ENCODE results near the gene ACAD10.

ACAD10 gene

DNA sequence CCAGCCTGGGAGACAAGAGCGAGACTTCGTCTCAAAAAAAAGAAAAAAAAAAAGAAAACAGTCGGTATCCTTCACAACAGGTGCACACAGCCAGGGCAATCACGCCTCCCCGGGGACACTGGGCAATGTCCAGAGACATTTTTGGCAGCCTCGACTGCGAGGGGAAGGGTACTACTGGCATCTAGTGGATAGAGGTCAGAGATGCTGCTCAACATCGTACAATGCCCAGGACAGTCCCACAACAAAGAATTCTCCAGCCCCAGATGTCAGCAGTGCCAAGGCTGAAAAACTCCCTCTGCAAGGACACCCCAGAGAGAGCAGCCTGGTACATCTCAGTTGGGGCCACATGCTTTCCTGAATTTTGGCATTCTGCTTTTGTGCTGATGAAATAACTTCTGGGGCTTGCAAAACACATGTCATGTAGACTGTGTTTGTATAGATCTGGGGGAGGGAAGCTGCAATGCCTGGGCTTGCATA lies 102.4 kb downstream of the ACAD10 start:
- peaks cover 7% of the 10 kb centered on the region for H3K36me3 ChIP-seq (ENCODE audit: control insufficient read depth, insufficient read depth, low read length)
- no peaks in the 10 kb centered on the region for H3K9me3 ChIP-seq (ENCODE audit: control insufficient read depth, low read length)
- H3K27me3 ChIP-seq (ENCODE audit: control insufficient read depth, insufficient read depth, low read length, poor library complexity, severe bottlenecking), result no peaks in the 10 kb centered on the region
- H3K4me3 ChIP-seq (ENCODE audit: insufficient read depth, low read depth, low read length), result no peak overlapping the region
- H3K27ac ChIP-seq (ENCODE audit: insufficient read depth, low read depth, low read length, poor library complexity, severe bottlenecking), result no peak overlapping the region
- WGBS, 2 experiments, result 90 to 93% methylated on average over 8 of the region's 8 CpGs
- no peaks in the 10 kb centered on the region for H3K4me1 ChIP-seq (ENCODE audit: control insufficient read depth, insufficient read depth, low read length)

DNA sequence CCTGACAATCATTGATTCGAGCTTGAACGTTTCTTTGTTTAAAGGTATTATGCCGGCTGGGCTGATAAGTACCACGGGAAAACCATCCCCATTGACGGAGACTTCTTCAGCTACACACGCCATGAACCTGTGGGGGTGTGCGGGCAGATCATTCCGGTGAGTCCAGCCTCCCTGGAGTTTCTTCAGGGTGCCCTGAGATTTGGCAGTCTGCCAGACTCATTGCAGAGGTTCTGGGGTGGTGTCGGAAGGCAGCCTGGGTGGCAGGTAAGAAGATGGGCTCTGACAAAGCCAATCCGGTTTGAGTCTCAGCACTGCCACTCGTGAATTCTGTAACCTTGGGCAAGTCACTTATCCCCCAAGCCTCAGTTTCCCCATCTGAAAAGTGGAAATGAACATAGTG lies 103.9 kb downstream of the ACAD10 start:
- no peak overlapping the region for H3K27ac ChIP-seq (ENCODE audit: insufficient read depth, low read depth, low read length, poor library complexity, severe bottlenecking)
- no peaks in the 10 kb centered on the region for H3K9me3 ChIP-seq (ENCODE audit: control insufficient read depth, low read length)
- H3K27me3 ChIP-seq (ENCODE audit: control insufficient read depth, insufficient read depth, low read length, poor library complexity, severe bottlenecking), result no peaks in the 10 kb centered on the region
- WGBS, 2 experiments, result 93 to 95% methylated on average over 11 of the region's 11 CpGs
- peaks cover 7% of the 10 kb centered on the region for H3K36me3 ChIP-seq (ENCODE audit: control insufficient read depth, insufficient read depth, low read length)
- no peak overlapping the region for H3K4me3 ChIP-seq (ENCODE audit: insufficient read depth, low read depth, low read length)
- H3K4me1 ChIP-seq (ENCODE audit: control insufficient read depth, insufficient read depth, low read length), result no peaks in the 10 kb centered on the region

DNA sequence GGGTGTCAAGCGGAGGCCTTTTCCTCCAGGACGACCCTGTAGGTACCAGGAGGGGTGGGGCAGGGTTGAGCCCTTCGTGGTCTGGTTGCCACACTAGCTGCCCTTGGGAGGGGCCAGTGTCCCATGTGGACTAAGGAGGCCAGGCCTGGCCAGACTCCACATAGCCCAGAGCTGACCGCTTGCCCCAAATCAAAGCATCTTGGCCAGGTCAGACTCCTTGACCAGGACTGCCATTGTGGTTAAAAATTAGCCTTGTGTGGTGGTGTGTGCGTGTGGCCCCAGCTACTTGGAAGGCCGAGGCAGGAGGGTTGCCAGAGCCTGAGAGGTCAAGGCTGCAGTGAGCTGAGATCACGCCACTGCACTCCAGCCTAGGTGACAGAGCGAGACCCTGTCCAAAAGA lies 105.7 kb downstream of the ACAD10 start:
- H3K4me1 ChIP-seq (ENCODE audit: control insufficient read depth, insufficient read depth, low read length), result no peaks in the 10 kb centered on the region
- H3K27me3 ChIP-seq (ENCODE audit: control insufficient read depth, insufficient read depth, low read length, poor library complexity, severe bottlenecking), result no peaks in the 10 kb centered on the region
- H3K36me3 ChIP-seq (ENCODE audit: control insufficient read depth, insufficient read depth, low read length), result peaks cover 7% of the 10 kb centered on the region
- 93% methylated on average over 8 of the region's 8 CpGs for WGBS, 2 experiments
- no peak overlapping the region for H3K4me3 ChIP-seq (ENCODE audit: insufficient read depth, low read depth, low read length)
- no peaks in the 10 kb centered on the region for H3K9me3 ChIP-seq (ENCODE audit: control insufficient read depth, low read length)
- no peak overlapping the region for H3K27ac ChIP-seq (ENCODE audit: insufficient read depth, low read depth, low read length, poor library complexity, severe bottlenecking)

DNA sequence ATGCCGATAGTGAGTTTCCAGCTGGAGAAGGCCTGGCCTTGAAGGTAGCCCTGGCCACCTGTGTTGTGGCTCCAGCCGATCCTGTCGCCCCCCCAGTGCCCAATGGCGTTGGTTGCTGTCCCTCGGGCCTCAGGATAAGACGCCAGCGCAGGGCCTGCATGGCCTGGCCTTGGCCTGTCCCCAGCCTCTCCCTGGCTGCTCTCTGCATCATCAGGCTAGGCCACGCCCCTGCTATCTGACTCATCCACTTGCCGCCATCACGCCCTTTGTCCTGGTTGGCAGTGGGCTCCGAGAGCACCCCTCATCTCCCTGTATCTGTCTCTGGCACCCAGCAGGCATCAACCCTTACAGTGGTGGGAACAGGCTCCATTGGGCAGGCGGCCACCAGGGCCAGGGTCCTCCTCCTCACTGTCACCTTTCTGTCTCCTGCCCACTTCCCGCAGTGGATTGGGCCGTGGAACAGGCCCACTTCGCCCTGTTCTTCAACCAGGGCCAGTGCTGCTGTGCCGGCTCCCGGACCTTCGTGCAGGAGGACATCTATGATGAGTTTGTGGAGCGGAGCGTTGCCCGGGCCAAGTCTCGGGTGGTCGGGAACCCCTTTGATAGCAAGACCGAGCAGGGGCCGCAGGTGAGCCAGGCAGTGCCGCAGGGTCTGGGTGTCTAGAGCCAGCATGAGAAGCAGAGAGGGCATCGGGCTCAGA lies 106.5 kb downstream of the ACAD10 start:
- Histone ChIP-seq H3K4me1 (ENCODE audit: control insufficient read depth, insufficient read depth, low read length) (no peaks in the 10 kb centered on the region), H3K27ac (ENCODE audit: insufficient read depth, low read depth, low read length, poor library complexity, severe bottlenecking) (no peak overlapping the region), H3K9me3 (ENCODE audit: control insufficient read depth, low read length) (no peaks in the 10 kb centered on the region), H3K36me3 (ENCODE audit: control insufficient read depth, insufficient read depth, low read length) (peaks cover 3% of the 10 kb centered on the region), H3K4me3 (ENCODE audit: insufficient read depth, low read depth, low read length) (no peak overlapping the region), H3K27me3 (ENCODE audit: control insufficient read depth, insufficient read depth, low read length, poor library complexity, severe bottlenecking) (no peaks in the 10 kb centered on the region)
- 93 to 95% methylated on average over 27 of the region's 27 CpGs for WGBS, 2 experiments

DNA sequence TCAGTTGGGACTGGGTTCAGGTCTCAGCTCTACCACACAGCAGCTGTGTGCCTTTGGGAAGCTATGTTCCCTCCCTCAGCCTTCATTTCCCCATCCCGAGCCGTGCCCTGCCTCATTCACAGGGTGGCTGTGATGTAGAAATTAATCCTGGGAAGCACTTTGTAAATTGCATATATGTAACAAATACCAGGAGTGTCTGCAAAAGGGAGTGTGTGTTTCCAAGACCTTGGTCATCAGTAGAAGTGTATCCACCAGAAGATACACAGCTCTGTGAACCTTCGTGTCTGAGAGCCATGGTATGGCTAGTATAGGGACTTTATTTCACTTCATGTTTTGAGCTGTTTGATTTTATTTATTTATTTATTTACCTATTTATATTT lies 107.0 kb downstream of the ACAD10 start:
- H3K36me3 ChIP-seq (ENCODE audit: control insufficient read depth, insufficient read depth, low read length), result peaks cover 3% of the 10 kb centered on the region
- H3K27me3 ChIP-seq (ENCODE audit: control insufficient read depth, insufficient read depth, low read length, poor library complexity, severe bottlenecking), result no peaks in the 10 kb centered on the region
- no peak overlapping the region for H3K4me3 ChIP-seq (ENCODE audit: insufficient read depth, low read depth, low read length)
- 84 to 93% methylated on average over 3 of the region's 3 CpGs for WGBS, 2 experiments
- H3K4me1 ChIP-seq (ENCODE audit: control insufficient read depth, insufficient read depth, low read length), result no peaks in the 10 kb centered on the region
- H3K9me3 ChIP-seq (ENCODE audit: control insufficient read depth, low read length), result no peaks in the 10 kb centered on the region
- no peak overlapping the region for H3K27ac ChIP-seq (ENCODE audit: insufficient read depth, low read depth, low read length, poor library complexity, severe bottlenecking)

DNA sequence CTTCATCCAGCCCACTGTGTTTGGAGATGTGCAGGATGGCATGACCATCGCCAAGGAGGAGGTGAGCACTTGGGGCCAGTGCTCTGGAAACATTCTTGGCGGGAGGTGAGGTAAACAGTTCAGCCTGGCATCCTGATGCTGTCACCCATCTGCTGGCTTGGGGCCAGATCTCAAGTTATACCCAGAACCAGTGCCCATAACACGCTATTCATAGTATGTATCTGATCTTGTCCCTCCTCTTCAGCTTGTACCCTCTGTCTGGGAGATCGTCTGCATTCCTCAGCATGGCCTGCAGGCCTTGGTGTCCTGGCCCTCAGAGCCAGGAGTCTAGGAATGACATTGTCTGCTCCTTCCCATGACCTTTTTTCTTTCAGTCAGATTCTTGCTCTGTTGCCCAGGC lies 112.3 kb downstream of the ACAD10 start:
- no peaks in the 10 kb centered on the region for H3K4me1 ChIP-seq (ENCODE audit: control insufficient read depth, insufficient read depth, low read length)
- no peaks in the 10 kb centered on the region for H3K36me3 ChIP-seq (ENCODE audit: control insufficient read depth, insufficient read depth, low read length)
- no peak overlapping the region for H3K27ac ChIP-seq (ENCODE audit: insufficient read depth, low read depth, low read length, poor library complexity, severe bottlenecking)
- H3K9me3 ChIP-seq (ENCODE audit: control insufficient read depth, low read length), result no peaks in the 10 kb centered on the region
- no peaks in the 10 kb centered on the region for H3K27me3 ChIP-seq (ENCODE audit: control insufficient read depth, insufficient read depth, low read length, poor library complexity, severe bottlenecking)
- no peak overlapping the region for H3K4me3 ChIP-seq (ENCODE audit: insufficient read depth, low read depth, low read length)
- WGBS, 2 experiments, result 93 to 97% methylated on average over 4 of the region's 4 CpGs

DNA sequence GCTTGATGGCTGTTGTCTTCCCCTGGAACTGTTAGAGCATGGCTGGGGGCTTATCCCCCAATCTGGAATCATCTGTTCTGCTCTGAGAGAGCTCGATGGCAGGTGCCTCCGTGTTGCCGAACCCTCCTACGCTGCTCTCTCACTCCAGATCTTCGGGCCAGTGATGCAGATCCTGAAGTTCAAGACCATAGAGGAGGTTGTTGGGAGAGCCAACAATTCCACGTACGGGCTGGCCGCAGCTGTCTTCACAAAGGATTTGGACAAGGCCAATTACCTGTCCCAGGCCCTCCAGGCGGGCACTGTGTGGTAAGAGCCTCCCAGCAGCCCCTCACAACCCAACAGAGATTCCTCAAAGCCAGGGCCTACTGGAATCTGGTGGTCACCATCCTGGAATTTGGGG lies 113.9 kb downstream of the ACAD10 start:
- no peaks in the 10 kb centered on the region for H3K36me3 ChIP-seq (ENCODE audit: control insufficient read depth, insufficient read depth, low read length)
- H3K27ac ChIP-seq (ENCODE audit: insufficient read depth, low read depth, low read length, poor library complexity, severe bottlenecking), result no peak overlapping the region
- no peaks in the 10 kb centered on the region for H3K4me1 ChIP-seq (ENCODE audit: control insufficient read depth, insufficient read depth, low read length)
- 96 to 97% methylated on average over 9 of the region's 9 CpGs for WGBS, 2 experiments
- H3K4me3 ChIP-seq (ENCODE audit: insufficient read depth, low read depth, low read length), result no peak overlapping the region
- H3K9me3 ChIP-seq (ENCODE audit: control insufficient read depth, low read length), result no peaks in the 10 kb centered on the region
- H3K27me3 ChIP-seq (ENCODE audit: control insufficient read depth, insufficient read depth, low read length, poor library complexity, severe bottlenecking), result no peaks in the 10 kb centered on the region

DNA sequence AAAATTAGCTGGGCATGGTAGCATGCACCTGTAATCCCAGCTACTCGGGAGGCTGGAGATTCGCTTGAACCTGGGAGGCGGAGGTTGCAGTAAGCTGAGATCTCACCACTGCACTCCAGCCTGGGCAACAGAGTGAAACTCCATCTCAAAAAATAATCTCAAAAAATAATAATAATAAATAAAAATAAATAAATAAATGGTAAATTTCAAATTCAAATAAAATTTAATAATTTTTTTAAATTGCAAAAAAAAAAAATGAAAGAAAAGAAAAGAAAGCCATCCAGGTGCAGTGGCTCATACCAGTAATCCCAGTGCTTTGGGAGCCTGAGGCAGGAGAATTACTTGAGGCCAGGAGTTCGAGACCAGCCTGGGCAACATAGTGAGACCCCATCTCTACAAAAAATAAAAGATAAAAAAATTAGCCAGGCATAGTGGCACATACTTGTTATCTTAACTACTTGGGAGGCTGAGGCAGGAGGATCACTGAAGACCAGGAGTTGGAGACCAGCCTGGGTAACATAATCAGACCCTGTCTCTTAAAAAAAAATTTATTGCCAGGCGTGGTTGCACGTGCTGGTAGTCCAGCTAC lies 117.3 kb downstream of the ACAD10 start:
- Histone ChIP-seq H3K4me3 (ENCODE audit: insufficient read depth, low read depth, low read length) (no peak overlapping the region), H3K9me3 (ENCODE audit: control insufficient read depth, low read length) (no peaks in the 10 kb centered on the region), H3K4me1 (ENCODE audit: control insufficient read depth, insufficient read depth, low read length) (no peaks in the 10 kb centered on the region), H3K36me3 (ENCODE audit: control insufficient read depth, insufficient read depth, low read length) (no peaks in the 10 kb centered on the region), H3K27ac (ENCODE audit: insufficient read depth, low read depth, low read length, poor library complexity, severe bottlenecking) (no peak overlapping the region), H3K27me3 (ENCODE audit: control insufficient read depth, insufficient read depth, low read length, poor library complexity, severe bottlenecking) (no peaks in the 10 kb centered on the region)
- WGBS, 2 experiments, result 93 to 98% methylated on average over 6 of the region's 6 CpGs

DNA sequence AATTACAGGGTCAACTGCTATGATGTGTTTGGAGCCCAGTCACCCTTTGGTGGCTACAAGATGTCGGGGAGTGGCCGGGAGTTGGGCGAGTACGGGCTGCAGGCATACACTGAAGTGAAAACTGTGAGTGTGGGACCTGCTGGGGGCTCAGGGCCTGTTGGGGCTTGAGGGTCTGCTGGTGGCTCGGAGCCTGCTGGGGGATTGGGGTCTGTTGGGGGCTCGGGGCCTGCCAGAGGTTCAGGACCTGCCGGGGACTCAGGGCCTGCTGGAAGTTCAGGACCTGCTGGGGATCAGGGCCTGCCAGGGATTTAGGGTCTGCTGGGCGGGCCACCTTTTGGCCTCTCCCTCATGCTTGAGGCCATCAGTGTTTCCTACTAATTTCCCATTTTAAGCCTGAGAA lies 118.0 kb downstream of the ACAD10 start:
- H3K36me3 ChIP-seq (ENCODE audit: control insufficient read depth, insufficient read depth, low read length), result no peaks in the 10 kb centered on the region
- WGBS, 2 experiments, result 96% methylated on average over 8 of the region's 8 CpGs

DNA sequence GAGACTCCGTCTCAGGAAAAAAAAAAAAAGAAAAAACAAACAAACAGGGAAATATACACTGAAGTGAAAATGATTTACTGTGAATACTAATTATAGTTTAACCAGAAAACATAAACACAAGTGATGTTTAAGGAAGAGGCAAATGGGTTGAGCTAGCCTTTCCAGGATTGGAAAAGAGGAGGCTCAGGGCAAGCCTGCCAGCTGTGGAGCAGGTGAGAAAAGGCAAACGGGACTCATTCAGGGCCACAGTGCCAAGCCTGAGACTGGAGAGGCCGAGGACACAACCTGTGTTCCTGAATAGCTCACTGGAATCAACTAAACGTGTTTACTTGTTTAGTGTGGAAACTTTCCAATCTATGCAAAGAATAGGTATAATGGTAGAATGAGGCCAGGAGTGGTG lies 120.5 kb downstream of the ACAD10 start:
- Histone ChIP-seq H3K9me3 (ENCODE audit: control insufficient read depth, low read length) (no peaks in the 10 kb centered on the region), H3K27ac (ENCODE audit: insufficient read depth, low read depth, low read length, poor library complexity, severe bottlenecking) (no peak overlapping the region), H3K4me1 (ENCODE audit: control insufficient read depth, insufficient read depth, low read length) (no peaks in the 10 kb centered on the region), H3K27me3 (ENCODE audit: control insufficient read depth, insufficient read depth, low read length, poor library complexity, severe bottlenecking) (no peaks in the 10 kb centered on the region), H3K4me3 (ENCODE audit: insufficient read depth, low read depth, low read length) (no peak overlapping the region), H3K36me3 (ENCODE audit: control insufficient read depth, insufficient read depth, low read length) (no peaks in the 10 kb centered on the region)
- 91 to 92% methylated on average over 3 to 4 of the region's 4 CpGs for WGBS, 2 experiments

More for the DNA sequence above, 118.0 kb downstream of the ACAD10 start:
- no peaks in the 10 kb centered on the region for H3K9me3 ChIP-seq (ENCODE audit: control insufficient read depth, low read length)
- no peak overlapping the region for H3K4me3 ChIP-seq (ENCODE audit: insufficient read depth, low read depth, low read length)
- H3K4me1 ChIP-seq (ENCODE audit: control insufficient read depth, insufficient read depth, low read length), result no peaks in the 10 kb centered on the region
- H3K27ac ChIP-seq (ENCODE audit: insufficient read depth, low read depth, low read length, poor library complexity, severe bottlenecking), result no peak overlapping the region
- H3K27me3 ChIP-seq (ENCODE audit: control insufficient read depth, insufficient read depth, low read length, poor library complexity, severe bottlenecking), result no peaks in the 10 kb centered on the region
